SJSA1 (cell line): ENCODE results near the gene PPARG. TPM values are rescaled to one million over a fixed set of nuclear protein-coding genes. Genes with fewer than 3 reads are reported as not detected.

Source experiments
- DNase-seq, 2 experiments: peaks; one replicate each; pipeline ENCODE4 v3.0.0-alpha.2; 2015 to 2020; ENCODE audit warnings: low spot score in 2 of 2, low read depth in 1 of 2
- H3K27ac ChIP-seq: fragments of 250-450 bp; sonication (Bioruptor Pico); 2 replicates; pipeline ENCODE4 v1.5.1; 2020; ENCODE audit warnings: mild to moderate bottlenecking, moderate library complexity
- H3K27me3 ChIP-seq: fragments of 250-450 bp; sonication (Bioruptor Pico); replicated peaks from 2 replicates; pipeline ENCODE4 v1.5.1; 2020; ENCODE audit warnings: mild to moderate bottlenecking, moderate library complexity
- H3K36me3 ChIP-seq: fragments of 250-450 bp; sonication (Bioruptor Pico); 2 replicates; pipeline ENCODE4 v1.5.1; 2020; ENCODE audit warnings: mild to moderate bottlenecking
- H3K4me1 ChIP-seq: fragments of 250-450 bp; sonication (Bioruptor Pico); replicated peaks from 2 replicates; pipeline ENCODE4 v1.6.1; 2021; ENCODE audit warnings: mild to moderate bottlenecking
- H3K4me3 ChIP-seq: fragments of 250-450 bp; sonication (Bioruptor Pico); 2 replicates; pipeline ENCODE4 v1.5.1; 2020; ENCODE audit warnings: mild to moderate bottlenecking
- H3K9me3 ChIP-seq: fragments of 250-450 bp; sonication (Bioruptor Pico); replicated peaks from 2 replicates; pipeline ENCODE4 v1.5.1; 2020; ENCODE audit warnings: mild to moderate bottlenecking
- total RNA-seq: library from RNA; depleted of rRNA; stranded (reverse); fragments of >200 nt; shearing (Covaris generic); gene quantifications from 2 replicates; pipeline ENCODE4 v1.2.3, GENCODE V29; 2014

PPARG gene
- total RNA-seq, 1 experiment from 2014 or later = 0.39 TPM

DNA sequence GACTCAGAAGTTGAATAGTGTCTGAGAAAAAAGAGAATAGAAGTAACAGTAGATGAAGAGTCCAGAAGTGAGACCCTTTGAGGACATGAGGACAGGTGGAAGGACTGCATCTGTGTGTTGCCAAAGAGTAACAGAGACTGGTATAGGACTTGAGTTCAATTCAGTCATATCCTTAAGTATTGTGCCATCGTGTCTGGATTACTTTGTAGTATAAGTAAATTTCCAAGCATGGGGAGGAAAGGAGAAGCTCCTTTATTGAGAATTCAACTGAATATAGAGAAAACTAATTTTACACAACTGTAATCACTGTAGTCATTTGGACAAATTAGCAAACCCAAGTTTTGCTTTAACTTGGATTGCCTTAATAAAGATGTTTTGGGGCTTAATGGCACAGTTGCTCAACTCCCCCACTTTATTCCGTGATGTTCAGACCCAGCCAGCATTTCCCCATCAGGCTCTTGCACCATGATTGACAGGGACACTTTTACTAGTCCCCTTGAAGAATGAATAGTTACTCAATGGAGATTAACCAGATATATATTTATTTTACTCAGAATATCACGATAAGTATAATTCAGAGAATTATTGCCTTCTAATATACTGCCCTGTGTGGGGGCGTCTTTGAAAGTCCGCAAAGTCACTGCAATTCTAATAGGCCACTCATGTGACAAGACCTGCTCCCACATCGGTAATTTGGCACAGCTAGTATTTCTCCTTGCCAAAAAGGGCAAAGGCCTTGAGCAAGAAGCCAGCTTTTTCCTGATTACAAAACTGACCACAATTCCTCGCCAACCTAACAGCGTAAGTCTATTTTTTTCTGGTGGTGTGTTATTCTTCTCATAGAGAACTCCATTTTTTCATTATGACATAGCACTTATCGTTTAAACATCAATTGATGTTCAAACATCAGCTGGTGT lies 61.3 kb downstream of the PPARG start:
- Histone ChIP-seq H3K4me3 (no peak overlapping the region), H3K27me3 (0 out of 2 replicates have a peak, but pooled peaks cover 8% of the 10 kb centered on the region), H3K9me3 (no peaks in the 10 kb centered on the region), H3K36me3 (no peaks in the 10 kb centered on the region), H3K4me1 (no peaks in the 10 kb centered on the region), H3K27ac (no peak overlapping the region)
- no peak for DNase-seq

DNA sequence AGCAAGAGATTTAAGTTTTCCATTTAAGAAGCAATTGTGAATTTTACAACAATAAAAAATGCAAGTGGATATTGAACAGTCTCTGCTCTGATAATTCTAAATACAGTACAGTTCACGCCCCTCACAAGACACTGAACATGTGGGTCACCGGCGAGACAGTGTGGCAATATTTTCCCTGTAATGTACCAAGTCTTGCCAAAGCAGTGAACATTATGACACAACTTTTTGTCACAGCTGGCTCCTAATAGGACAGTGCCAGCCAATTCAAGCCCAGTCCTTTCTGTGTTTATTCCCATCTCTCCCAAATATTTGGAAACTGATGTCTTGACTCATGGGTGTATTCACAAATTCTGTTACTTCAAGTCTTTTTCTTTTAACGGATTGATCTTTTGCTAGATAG lies 62.3 kb downstream of the PPARG start:
- DNase-seq = no peak

DNA sequence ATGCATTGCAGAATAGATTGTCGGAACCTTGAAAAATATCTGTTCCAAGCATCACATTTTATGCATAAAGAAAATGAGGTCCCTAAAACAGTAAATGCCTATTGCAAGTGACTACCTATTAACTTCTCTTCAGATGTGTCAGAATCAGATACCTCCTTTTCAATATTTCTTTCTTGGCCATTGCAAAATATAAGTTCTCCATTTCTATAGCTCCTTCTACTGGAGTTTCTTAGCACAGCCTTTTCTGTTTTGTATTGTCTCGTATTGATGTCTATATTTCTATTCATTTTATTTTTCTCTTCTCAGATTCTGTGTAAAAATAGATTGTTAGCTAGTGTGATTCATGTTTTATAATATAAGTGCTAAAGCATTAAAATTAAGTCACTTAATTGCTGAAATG lies 63.4 kb downstream of the PPARG start:
- Histone ChIP-seq H3K36me3 (no peaks in the 10 kb centered on the region), H3K4me1 (no peaks in the 10 kb centered on the region), H3K4me3 (no peak overlapping the region), H3K9me3 (no peaks in the 10 kb centered on the region), H3K27me3 (0 out of 2 replicates have a peak, but pooled peaks cover 3% of the 10 kb centered on the region), H3K27ac (no peak overlapping the region)
- no peak for DNase-seq

More for the DNA sequence above, 62.3 kb downstream of the PPARG start:
- H3K4me1 ChIP-seq = no peaks in the 10 kb centered on the region
- H3K27me3 ChIP-seq = 0 out of 2 replicates have a peak, but pooled peaks cover 3% of the 10 kb centered on the region
- no peak overlapping the region for H3K4me3 ChIP-seq
- no peak overlapping the region for H3K27ac ChIP-seq
- no peaks in the 10 kb centered on the region for H3K9me3 ChIP-seq
- no peaks in the 10 kb centered on the region for H3K36me3 ChIP-seq

DNA sequence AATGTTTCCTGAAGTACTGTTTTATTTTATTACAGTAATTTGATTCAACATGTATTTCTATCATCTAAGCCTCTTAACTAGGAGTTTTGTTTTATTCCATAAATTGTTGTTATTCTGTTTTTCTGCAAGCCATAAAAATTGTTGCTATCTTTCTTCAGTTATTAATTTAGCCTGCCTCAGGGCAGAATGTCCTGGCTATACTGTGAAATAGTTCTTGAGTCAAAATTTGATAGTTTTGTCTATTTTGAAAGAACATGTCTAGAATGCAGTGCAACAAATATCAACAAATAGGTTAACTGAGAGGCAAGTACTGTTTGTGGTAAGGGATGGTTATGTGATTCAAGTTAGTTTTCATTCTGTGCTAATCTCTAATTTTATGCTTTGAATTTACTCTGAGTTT lies 63.9 kb downstream of the PPARG start:
- H3K36me3 ChIP-seq = no peaks in the 10 kb centered on the region
- H3K27me3 ChIP-seq = 0 out of 2 replicates have a peak, but pooled peaks cover 3% of the 10 kb centered on the region
- no peak for DNase-seq
- H3K27ac ChIP-seq = no peak overlapping the region
- no peaks in the 10 kb centered on the region for H3K4me1 ChIP-seq
- H3K9me3 ChIP-seq = no peaks in the 10 kb centered on the region
- no peak overlapping the region for H3K4me3 ChIP-seq

DNA sequence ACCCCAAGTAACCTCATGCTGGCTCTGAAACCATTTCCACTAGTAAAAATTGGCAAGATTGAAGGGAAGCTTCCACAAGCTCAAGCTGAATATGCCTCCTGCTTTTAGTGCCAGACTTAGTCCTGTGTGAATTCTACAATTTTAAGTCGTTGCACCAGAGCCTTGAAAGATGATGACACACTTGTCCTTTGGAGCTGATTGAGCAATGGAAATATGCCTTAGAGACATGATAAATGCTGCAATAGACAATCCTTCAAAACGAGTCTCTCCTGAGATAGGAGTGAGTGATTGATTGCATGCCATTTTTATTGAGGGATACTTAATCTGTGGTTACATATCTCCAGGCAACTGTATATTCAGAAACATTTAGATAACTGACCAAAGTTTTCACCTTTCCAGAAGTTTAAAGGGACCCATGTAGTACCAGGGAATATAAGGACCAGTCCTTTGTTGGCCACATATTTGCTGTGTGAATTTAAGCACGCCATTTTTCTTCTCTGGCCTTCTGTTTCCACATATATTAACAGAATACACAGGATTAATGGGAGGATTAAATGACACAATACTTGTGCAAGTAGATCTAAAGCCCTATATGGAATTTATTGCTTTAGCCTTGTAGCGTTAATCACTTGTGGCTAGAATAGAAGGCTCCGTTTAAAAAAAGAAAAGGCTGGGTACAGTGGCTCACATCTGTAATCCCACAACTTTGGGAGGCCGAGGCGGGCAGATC lies 65.1 kb downstream of the PPARG start:
- no peak overlapping the region for H3K27ac ChIP-seq
- no peaks in the 10 kb centered on the region for H3K36me3 ChIP-seq
- no peaks in the 10 kb centered on the region for H3K4me1 ChIP-seq
- DNase-seq = no peak
- 0 out of 2 replicates have a peak, but pooled peaks cover 3% of the 10 kb centered on the region for H3K27me3 ChIP-seq
- no peaks in the 10 kb centered on the region for H3K9me3 ChIP-seq
- no peak overlapping the region for H3K4me3 ChIP-seq

DNA sequence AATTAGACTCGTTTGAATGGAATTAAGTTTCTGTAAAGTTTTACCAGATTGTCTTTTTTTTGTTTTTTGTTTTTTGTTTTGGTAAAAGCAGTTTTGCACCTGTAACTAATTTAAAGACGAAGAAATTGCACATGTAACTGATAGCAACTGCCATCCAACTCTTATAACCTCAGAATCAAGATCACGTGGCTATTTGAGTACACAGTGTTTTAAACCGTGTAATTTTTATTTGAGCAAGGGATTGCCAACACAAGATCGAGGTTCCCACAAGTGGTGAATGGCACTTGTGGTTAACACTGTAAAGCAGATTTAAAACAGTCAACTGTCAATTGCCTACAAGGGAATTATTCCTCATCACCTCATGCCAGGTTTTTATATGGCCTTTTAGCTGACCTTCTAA lies 67.3 kb downstream of the PPARG start:
- DNase-seq = no peak
- H3K27ac ChIP-seq = no peak overlapping the region
- H3K4me3 ChIP-seq = no peak overlapping the region
- no peaks in the 10 kb centered on the region for H3K9me3 ChIP-seq
- 0 out of 2 replicates have a peak, but pooled peaks cover 3% of the 10 kb centered on the region for H3K27me3 ChIP-seq
- no peaks in the 10 kb centered on the region for H3K4me1 ChIP-seq
- H3K36me3 ChIP-seq = no peaks in the 10 kb centered on the region

DNA sequence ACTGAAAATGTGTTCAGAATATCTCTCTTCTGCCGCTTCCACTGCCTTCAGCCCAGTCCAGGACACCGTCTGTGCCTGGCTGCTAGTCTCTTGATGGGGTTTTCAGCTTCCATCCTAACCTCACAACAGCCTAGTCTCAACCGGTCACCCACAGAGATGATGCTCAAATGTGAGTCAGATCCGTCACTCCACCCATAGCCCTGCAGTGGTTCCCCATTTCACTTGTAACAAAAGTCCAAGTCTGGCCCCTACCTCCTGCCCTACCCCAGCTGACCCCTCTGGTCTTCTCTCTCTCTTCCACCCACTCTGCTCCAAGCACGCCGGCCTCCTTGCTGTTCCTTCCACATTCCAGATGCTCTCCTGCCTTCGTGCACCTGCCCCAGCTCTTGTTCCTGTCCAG lies 68.1 kb downstream of the PPARG start:
- H3K27me3 ChIP-seq = 0 out of 2 replicates have a peak, but pooled peaks cover 2% of the 10 kb centered on the region
- H3K27ac ChIP-seq = no peak overlapping the region
- no peaks in the 10 kb centered on the region for H3K9me3 ChIP-seq
- H3K4me1 ChIP-seq = no peaks in the 10 kb centered on the region
- no peaks in the 10 kb centered on the region for H3K36me3 ChIP-seq
- DNase-seq = no peak
- H3K4me3 ChIP-seq = no peak overlapping the region

DNA sequence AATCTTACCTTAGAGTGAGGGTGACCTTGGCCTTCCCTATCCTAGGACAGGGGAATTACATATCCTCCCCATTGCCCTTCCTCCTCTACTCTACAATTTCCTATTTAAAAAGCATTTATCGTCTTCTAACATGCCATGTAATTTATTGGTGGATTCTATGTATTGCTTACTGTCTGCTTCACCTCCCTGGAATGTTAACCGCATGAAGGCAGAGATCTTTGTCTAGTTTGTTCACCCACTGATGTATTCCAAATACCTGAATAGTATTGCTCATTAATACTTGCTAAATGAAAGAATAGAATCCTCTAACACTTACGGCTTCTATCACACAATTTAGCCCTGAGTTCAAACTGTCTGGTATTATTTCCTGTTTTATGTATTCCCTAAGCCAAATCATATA lies 68.6 kb downstream of the PPARG start:
- no peaks in the 10 kb centered on the region for H3K27me3 ChIP-seq
- H3K9me3 ChIP-seq = no peaks in the 10 kb centered on the region
- no peak for DNase-seq
- no peaks in the 10 kb centered on the region for H3K36me3 ChIP-seq
- no peak overlapping the region for H3K27ac ChIP-seq
- H3K4me1 ChIP-seq = no peaks in the 10 kb centered on the region
- no peak overlapping the region for H3K4me3 ChIP-seq

DNA sequence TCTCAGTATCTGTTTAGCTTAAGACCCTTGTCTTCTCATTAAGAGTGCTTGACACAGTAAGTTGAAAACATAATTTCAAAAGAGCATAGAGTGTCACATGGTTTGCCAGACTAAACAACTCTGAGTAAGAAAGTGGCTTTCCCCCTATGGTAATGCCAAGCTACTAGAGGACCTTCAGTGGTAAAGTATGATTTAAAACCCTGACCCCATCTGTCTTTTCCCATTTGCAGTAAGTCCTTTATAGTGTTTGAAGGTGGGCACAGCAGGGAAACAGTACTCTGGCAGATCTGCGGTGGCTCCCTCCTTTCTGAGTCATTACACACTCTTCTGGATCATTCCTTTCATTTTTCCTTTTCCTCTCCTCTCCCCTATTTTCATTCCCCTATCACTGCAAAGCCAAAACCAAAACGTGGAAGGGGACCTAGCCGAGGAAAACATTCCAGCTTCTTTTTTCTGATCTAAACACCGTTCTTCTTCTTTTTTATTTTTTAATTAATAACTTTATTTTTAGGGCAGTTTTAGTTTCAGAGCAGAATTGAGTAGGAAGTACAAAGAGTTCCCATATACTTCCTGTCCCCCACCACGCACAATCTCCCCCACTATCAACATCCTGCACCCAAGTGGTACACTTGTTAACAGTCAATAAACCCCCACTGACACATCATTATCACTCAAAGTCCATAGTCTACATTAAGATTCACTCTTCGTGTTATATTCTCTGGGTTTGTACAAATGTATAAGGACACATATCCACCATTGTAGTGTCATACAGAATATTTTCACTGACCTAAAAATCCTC lies 74.7 kb downstream of the PPARG start:
- H3K27me3 ChIP-seq = no peaks in the 10 kb centered on the region
- no peak overlapping the region for H3K4me3 ChIP-seq
- H3K27ac ChIP-seq = no peak overlapping the region
- DNase-seq = no peak
- H3K36me3 ChIP-seq = no peaks in the 10 kb centered on the region
- no peaks in the 10 kb centered on the region for H3K4me1 ChIP-seq
- no peaks in the 10 kb centered on the region for H3K9me3 ChIP-seq

DNA sequence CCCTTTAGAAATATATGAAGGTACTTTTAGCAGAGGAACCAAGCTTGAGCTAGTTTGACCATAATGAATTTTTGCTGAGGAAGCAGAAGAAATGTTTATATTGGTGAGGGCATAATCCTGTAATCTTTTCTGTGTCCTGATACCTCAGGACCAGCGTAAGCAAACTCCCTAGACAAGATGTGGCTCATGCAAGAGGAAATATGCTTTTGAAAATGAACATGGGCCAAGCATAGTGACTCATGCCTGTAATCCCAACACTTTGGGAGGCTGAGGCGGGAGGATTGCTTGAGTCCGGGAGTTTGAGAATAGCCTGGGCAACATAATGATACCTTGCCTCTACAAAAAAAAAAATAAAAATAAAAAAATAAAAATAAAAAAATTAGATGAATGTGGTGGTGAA lies 78.5 kb downstream of the PPARG start:
- Histone ChIP-seq H3K4me1 (no peaks in the 10 kb centered on the region), H3K27ac (no peak overlapping the region), H3K9me3 (no peaks in the 10 kb centered on the region), H3K4me3 (no peak overlapping the region), H3K36me3 (no peaks in the 10 kb centered on the region), H3K27me3 (no peaks in the 10 kb centered on the region)
- DNase-seq = no peak

DNA sequence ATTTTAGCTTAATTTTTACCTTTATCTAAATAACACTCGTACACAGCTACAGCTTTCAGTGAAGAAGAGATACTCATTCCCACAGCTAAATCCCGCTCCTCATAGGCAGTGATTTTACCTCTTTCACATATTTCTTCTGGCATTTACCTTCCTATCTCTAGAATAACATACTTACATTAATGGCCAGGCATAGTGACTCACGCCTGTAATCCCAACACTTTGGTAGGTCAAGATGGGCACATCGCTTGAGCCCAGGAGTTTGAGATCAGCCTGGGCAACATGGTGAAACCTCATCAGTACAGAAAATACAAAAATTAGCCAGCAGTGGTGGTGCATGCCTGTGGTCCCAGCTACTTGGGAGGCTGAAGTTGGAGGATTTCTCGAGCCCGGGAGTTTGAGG lies 80.2 kb downstream of the PPARG start:
- H3K36me3 ChIP-seq = no peaks in the 10 kb centered on the region
- H3K4me1 ChIP-seq = no peaks in the 10 kb centered on the region
- H3K4me3 ChIP-seq = no peak overlapping the region
- no peak overlapping the region for H3K27ac ChIP-seq
- DNase-seq = no peak
- H3K9me3 ChIP-seq = no peaks in the 10 kb centered on the region
- H3K27me3 ChIP-seq = no peaks in the 10 kb centered on the region

DNA sequence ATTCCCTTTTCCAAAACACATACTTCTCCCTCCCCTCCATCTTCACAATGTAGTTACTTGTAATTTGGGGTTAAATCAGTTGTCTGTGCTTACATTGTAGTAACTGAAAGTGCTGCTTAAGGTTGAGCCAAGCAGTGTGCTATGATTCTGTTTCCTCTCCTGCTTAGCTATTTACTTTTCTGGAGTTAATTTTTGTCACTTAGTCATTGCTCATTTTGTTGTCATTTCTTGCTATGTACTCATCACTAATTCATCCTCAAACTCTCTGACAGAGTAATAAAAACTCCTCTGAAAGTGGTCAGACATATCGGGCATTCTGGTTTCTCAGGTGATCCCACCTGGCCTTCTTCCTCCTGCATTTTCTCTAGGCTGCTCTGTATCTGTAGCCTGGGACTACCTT lies 80.7 kb downstream of the PPARG start:
- Histone ChIP-seq H3K9me3 (no peaks in the 10 kb centered on the region), H3K27ac (no peak overlapping the region), H3K36me3 (no peaks in the 10 kb centered on the region), H3K4me1 (no peaks in the 10 kb centered on the region), H3K4me3 (no peak overlapping the region), H3K27me3 (no peaks in the 10 kb centered on the region)
- no peak for DNase-seq

DNA sequence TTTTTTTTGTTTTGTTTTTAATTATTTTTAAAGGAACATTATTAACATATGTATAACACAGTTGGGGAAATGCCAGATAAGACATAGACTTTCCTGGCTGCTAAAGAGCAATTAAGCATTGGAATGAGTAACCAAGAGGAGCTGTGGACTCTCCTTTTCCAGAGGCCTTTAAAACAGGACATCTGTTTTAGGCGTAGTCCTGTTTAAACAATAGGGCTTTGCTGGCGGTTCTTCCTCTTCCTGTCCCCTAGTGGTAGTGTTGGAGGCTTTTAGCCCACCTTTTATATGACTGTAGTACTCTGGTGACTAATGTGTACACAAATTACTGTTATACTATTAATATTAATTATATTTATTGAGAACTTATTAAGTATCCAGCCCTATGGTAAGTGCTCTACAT lies 81.9 kb downstream of the PPARG start:
- Histone ChIP-seq H3K9me3 (no peaks in the 10 kb centered on the region), H3K27me3 (no peaks in the 10 kb centered on the region), H3K36me3 (no peaks in the 10 kb centered on the region), H3K27ac (no peak overlapping the region), H3K4me3 (no peak overlapping the region), H3K4me1 (no peaks in the 10 kb centered on the region)
- DNase-seq = no peak
